RWPE1 (cell line): ENCODE data around the gene ARRDC2.
"Not testable (repeated sequence)": the region's sequence is repeated elsewhere in the genome, so short reads cannot be mapped to it uniquely, and the experiment has no call there.

Source experiments
- CTCF ChIA-PET: fragments of 350-600 bp; sonication (Branson Sonifier 250); formaldehyde crosslinking; extraction: SDS; loops from one replicate; lab custom pipeline; 2021; lab: Yijun Ruan, JAX
- POLR2A ChIA-PET: fragments of 400-600 bp; formaldehyde crosslinking; extraction: SDS; loops from one replicate; lab custom pipeline; 2020; ENCODE audit warnings: antibody characterized with exemption; ENCODE audit not compliant: low non-redundant PET; lab: Yijun Ruan, JAX
- DNase-seq: peaks from one replicate; pipeline ENCODE4 v3.0.0; 2012; ENCODE audit warnings: low spot score
- H3K27ac ChIP-seq: fragments of 450-650 bp; 2 replicates; pipeline ENCODE4 v1.5.1; 2017
- TF ChIP-seq, protein P1 (sequence below): fragments of 450-650 bp; conservative IDR thresholded peaks from 2 replicates; pipeline ENCODE4 v1.5.1; 2017; ENCODE audit warnings: low read depth, mild to moderate bottlenecking

ARRDC2 gene

DNA sequence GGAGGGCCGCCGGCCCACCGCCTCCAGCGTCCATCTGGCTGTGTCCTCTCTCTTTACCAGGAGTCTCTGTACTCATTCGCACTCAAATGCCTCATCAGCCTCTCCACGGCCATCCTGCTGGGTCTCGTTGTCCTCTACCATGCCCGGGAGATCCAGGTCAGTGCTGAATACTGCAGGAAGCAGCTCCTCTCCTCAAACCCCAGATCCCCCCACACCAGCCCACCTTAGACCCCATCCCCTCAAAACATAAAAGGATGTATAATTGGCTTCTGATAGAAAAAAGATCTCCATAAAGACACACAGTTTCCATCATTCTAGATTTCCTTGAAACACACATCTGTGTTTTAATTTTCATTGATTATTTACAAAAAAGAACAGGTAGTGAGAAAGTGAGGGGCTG, 32.9 kb upstream of the ARRDC2 start:
- ChIA-PET CTCF (no interaction called here), POLR2A (no interaction called here)
- no peak for DNase-seq
- TF ChIP-seq, protein P1, sequence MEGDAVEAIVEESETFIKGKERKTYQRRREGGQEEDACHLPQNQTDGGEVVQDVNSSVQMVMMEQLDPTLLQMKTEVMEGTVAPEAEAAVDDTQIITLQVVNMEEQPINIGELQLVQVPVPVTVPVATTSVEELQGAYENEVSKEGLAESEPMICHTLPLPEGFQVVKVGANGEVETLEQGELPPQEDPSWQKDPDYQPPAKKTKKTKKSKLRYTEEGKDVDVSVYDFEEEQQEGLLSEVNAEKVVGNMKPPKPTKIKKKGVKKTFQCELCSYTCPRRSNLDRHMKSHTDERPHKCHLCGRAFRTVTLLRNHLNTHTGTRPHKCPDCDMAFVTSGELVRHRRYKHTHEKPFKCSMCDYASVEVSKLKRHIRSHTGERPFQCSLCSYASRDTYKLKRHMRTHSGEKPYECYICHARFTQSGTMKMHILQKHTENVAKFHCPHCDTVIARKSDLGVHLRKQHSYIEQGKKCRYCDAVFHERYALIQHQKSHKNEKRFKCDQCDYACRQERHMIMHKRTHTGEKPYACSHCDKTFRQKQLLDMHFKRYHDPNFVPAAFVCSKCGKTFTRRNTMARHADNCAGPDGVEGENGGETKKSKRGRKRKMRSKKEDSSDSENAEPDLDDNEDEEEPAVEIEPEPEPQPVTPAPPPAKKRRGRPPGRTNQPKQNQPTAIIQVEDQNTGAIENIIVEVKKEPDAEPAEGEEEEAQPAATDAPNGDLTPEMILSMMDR: no peak
- no peak overlapping the region for H3K27ac ChIP-seq

DNA sequence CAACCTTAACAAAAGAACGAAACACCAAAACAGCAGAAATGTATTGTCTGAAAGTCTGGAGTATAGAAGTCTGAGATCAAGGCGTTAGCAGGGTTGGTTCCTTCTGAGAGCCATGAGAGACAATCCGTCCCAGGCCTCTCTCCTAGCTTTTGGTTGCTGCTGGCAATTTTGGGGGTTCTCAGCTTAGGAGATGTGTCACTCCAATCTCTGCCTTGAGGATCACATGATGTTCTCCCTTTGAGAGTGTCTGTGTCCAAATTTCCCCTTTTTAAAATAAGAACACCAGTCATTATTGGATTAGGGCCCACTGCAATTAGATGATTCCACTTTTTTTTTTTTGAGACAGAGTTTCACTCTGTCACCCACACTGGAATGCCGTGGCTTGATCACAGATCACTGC, 30.9 kb upstream of the ARRDC2 start:
- POLR2A ChIA-PET: no interaction called here
- no peak overlapping the region for H3K27ac ChIP-seq
- CTCF ChIA-PET: interaction anchor here (0.6 kb wide), 1 partner anchor 900 kb away, joined by 3 read pairs; no protein-coding TSS in a partner anchor
- DNase-seq: no peak
- TF ChIP-seq, protein P1: no peak

DNA sequence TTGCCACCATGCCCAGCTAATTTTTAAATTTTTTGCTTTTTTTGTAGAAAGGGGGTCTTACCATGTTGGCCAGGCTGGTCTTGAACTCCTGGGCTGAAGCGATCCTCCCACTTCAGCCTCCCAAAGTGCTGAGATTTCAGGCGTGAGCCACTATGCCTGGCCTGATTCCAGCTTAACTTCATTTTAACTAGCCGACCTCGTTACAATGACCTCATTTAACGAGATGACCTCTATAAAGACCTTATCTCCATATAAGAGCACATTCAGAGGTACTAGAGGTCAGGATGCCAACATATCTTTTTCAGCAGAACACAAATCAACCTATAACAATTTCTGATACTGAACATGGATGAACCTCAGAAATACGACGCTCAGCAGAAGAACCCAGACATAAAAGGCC, 30.5 kb upstream of the ARRDC2 start:
- TF ChIP-seq, protein P1: no peak
- CTCF ChIA-PET: no interaction called here
- no peak overlapping the region for H3K27ac ChIP-seq
- no peak for DNase-seq
- POLR2A ChIA-PET: interaction anchor here (0.6 kb wide), 1 partner anchor 23 kb away, joined by 3 read pairs; no protein-coding TSS in a partner anchor

DNA sequence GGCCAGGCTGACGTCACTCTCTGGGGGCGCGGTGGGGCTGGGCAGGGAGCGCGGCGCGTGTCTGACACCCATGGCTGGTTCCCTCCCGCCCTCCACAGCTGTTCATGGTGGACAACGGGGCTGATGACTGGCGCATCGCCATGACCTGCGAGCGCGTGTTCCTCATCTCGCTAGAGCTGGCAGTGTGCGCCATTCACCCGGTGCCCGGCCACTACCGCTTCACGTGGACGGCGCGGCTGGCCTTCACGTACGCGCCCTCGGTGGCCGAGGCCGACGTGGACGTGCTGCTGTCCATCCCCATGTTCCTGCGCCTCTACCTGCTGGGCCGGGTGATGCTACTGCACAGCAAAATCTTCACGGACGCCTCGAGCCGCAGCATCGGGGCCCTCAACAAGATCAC, 26.4 kb upstream of the ARRDC2 start:
- DNase-seq: no peak
- CTCF ChIA-PET: interaction anchor here (1.2 kb wide), 1 partner anchor 15 kb away, joined by 6 read pairs; no protein-coding TSS in a partner anchor
- POLR2A ChIA-PET: no interaction called here
- H3K27ac ChIP-seq: no peak overlapping the region
- TF ChIP-seq, protein P1: no peak

DNA sequence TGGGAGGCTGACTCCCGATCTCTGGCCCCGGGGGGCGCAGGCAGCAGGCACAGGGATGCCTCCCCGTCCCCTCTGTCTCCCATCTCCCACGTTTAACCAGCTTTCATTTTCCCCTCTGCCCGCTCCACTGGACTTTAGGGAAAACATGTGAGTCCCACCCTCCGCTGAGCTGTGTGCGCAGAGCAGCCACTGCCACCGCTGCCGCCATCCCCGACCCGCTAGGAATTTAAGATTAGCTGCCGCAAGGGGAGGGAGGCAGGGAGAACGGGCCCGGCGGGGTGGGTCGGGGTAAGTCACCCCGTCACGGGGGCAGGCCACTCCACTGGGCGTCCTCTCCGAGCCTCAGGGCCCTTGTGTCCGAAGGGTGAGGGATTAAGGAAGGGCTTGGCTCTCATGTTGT, 25.5 kb upstream of the ARRDC2 start:
- CTCF ChIA-PET: interaction anchor here (0.7 kb wide), 1 partner anchor 198 kb away, joined by 3 read pairs; no protein-coding TSS in a partner anchor
- H3K27ac ChIP-seq: no peak overlapping the region
- no peak for DNase-seq
- POLR2A ChIA-PET: no interaction called here
- TF ChIP-seq, protein P1: no peak

DNA sequence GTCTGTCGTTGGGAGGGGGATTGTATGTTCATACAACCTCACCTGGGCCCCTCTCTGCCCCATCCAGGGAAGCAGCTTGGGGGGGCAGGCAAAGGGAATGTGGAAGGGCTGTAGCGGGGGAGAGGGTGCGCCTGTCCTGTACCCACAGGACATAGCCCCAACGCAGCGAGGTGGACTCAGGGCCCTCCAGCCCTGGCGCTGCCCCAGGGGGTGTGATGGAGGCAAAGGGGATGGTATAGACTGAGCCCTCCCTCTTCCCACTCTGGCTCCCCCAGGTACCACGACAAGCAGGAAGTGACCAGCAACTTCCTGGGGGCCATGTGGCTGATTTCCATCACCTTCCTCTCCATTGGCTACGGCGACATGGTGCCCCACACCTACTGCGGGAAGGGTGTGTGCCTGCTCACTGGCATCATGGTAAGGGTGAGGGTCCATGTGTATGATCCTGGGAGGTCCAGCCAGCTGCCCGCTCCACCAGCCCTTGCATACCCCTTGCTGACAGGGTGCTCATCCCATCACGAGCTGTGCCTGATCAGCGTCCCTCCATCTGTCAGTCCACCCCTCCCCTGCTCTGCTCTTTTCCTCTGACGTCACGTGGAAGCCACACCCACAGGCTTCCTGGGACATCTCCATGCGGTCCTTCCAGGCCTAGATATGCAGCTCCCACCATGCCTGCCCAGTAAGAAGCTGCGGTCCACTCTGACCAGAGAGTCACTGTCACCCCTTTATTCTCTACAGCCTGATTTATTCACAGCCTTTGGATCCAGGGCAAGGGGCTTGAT, 22.7 kb upstream of the ARRDC2 start:
- no peak for DNase-seq
- ChIA-PET CTCF (no interaction called here), POLR2A (no interaction called here)
- TF ChIP-seq, protein P1: no peak
- H3K27ac ChIP-seq: no peak overlapping the region

DNA sequence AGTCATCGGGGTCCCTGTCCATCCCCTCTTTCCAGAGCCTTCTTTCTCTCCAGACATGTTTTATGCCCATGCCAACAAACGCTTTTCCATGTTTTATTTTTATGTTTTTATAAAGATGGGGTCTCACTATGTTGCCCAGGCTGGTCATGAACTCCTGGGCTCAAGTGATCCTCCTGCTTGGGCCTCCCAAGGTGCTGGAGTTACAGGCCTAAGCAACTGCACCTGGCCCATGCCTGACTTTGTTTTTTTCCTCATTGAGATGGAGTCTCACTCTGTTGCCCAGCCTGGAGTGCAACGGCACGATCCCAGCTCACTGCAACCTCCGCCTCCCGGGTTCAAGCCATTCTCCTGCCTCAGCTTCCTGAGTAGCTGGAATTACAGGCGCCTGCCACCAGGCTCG, 21.4 kb upstream of the ARRDC2 start:
- CTCF ChIA-PET, POLR2A ChIA-PET, DNase-seq, H3K27ac ChIP-seq: not testable (repeated sequence)
